Stimulated activated CD4-positive, alpha-beta T cell treated with anti-CD3 and anti-CD28 coated beads, TNF-alpha, amount 100 ng/mL, for 48 hours (primary cell): ENCODE results near the gene SFR1.

Source experiments
- DNase-seq, 3 donors: peaks; one replicate each; pipeline ENCODE4 v3.0.0-alpha.2; 2020; ENCODE audit warnings: low read depth in 3 of 3

SFR1 gene

DNA sequence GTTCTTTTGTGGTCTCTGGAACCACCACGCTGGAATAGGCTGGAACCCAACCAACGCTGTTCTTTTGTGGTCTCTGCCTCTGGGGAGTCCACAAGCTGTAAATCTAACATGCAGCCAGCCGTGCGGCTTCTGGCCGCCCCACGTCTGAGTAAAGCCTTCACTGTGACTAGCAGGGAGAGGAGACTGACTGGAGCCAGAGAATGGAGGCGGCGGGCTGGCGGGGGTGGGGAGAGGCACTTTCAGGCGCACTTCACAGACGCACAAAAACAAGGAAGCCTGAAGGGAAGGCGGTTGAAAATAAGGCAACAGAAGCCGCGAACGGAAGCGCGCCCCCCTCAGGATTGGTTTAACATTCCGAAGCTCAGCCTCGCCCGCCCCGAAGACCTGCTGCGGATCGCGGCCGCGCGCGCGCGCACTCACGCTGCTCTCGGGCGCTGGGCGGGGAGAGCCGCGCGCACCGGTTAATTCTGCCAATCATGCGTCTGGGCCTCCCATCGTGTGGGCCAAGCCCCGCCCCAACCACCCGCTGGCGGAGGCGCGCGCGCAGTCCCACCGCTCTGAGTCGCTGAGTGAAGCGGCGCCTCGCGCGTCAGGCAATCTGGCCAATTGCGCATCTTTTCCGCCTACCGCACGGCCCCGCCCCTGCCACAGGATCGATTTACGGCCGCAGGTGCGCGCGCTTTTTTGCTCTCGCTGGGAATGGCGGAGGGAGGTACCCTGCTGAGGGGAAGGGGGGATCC, at the start of gene SFR1:
Gene SFR1, plus strand, starts transcription at position 687 of the 740 bp plus-strand sequence. Its CDS starts 13 bp downstream, at position 700.
- peak; percentile 97 to 98 (median 97) for DNase-seq

DNA sequence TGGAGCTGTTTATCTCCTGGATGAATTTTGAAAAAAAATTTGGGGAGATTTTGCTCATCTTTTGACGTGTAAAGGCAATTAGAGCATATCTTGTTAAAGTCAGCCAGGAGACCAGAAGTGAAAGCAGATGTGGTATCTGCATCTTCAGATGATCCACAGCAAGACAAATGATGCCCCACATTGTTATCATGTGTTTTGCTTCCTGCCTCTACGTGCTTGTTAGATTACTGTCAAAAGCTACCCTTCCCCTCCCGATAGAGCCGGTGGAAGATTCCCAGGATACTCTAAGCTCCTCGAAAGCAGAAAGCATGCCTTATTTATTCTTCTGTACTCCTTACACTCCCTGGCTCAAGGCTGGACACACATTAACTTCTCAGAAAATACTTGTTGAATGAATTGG, 49.2 kb upstream of the SFR1 start:
- DNase-seq: no peak

DNA sequence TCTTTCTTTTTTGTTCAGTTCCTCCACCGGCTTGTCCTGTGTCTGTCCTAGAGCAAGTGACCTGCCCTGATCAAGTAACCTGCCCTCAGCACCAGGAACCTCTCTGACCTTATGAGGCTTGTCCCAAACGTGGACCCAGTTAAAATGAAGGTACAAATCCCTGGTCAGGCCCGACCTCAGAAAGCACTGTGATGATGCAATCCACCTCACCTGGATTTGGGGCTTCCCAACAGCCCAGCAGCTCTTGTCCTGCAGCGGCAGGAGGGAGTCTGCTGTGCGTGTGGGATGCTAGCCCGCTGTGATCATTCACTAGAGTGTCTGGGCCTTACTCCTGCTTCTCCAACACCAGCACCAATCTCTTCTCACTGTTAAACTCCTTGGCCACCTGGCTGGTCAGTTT, 47.5 kb upstream of the SFR1 start:
- no peak for DNase-seq

DNA sequence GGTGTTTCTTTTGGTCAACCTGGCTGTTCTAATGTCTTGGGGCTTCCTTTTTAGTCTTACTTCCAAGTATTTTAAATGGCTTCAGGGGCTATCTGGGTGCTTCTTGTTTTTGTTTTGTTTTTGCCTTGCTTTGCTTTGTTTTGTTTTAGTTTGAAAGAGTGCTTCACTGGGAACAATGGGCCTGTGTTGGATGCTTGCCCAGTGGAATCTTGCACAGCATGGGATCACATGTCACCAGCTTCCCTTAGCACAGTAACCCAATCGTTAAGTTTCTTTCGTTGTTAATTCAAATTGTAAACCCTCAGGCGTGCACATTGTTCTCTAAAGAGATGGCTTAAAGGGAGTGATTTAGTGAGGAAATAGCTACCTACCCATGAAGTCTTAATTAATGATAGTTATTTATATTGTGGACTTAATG, 45.2 kb upstream of the SFR1 start:
- DNase-seq: no peak

DNA sequence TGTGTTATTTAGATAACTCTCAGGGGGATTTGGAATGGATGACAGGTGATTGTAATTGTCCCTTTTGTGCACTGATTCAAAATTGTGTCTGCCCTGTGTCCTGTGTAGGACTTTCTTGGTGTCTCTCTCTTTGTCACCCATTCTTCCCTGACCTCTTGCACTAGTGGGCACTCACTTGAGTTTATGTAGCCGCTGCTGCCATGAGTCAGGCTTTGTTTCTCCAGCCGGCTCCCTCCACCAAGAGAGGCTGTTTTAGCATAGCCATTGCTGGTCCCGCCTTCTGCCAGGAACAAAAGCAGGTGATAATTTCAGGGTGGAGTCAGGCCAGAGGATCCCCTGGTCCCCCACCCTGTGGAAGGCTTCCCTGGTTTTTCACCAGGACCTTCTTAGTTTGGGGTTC, 44.7 kb upstream of the SFR1 start:
- no peak for DNase-seq

DNA sequence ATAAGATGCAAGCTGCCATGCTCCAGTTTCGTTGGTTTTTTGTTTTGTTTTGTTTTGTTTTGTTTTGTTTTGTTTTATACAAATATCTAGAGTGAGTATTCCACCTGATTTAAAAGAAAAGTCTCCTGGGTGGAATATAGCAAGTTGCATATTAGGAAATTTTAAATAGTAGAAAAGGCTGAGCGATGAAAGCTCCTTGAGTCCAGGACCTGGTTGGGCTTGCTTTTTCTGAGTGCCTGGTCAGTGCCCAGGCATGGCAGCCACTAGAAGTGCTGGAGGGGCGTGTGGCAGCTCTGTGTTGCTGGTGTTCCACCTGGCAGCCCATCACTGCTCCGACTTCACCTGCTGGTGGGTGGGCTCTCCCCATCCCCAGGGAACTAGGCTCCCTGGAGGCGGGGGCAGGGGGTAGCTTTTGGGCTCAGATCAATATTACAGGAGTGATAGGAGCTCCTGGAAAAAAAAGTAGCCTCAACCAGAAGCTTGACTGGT, 44.3 kb upstream of the SFR1 start:
- no peak for DNase-seq

- no peak for DNase-seq
Measured at GRCh38 chr10:104080762-104081161, 41.2 kb upstream of the SFR1 start.

GRCh38 chr10:104081998-104082397, 40.0 kb upstream of the SFR1 start:
- no peak for DNase-seq

GRCh38 chr10:104084482-104085142, 37.4 kb upstream of the SFR1 start:
- no peak for DNase-seq

GRCh38 chr10:104085801-104086400, 36.1 kb upstream of the SFR1 start, which contains the start of gene COL17A1:
Gene COL17A1, minus strand, starts transcription at chr10:104085880. Its CDS starts 5,207 bp downstream, at chr10:104080673.
- DNase-seq: no peak

DNA sequence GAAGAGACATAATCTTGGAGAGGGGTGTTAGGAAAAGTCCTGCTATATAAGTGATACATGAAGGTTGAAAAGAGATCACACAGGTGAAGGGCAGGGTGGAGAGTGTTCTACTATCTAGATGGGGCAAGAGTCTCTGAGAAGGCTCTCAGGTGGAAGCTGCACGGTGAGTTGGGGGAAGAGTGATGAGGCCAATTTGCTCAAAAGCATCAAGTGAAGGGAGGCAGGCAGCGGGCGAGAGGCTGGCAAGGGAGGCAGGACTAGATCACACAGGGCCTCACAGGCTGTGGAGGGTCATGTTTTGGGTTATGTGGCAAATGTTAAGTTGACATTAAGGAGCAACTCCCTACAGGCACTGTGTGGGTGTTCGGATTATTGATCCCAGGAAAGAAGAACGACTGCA, 33.7 kb upstream of the SFR1 start:
- DNase-seq: no peak

GRCh38 chr10:104089621-104090020, 32.4 kb upstream of the SFR1 start:
- DNase-seq: no peak

DNA sequence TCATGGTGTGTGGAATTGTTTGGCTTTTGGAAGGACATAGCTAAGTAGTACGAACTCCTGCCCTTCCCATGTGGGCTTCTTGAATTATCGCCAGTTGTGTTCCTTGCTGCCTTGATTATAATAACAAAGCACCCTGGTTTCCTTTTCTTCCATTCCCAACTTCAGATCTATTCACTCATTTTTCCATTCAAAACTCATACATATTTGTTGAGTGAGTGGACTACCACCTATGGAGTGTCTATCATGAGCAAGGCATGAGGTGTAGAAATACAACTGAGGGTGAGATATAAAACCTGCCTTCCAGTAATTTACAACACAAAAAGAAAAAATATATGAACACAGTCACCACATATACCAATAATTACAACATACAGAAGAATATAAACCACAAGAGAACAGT, 31.4 kb upstream of the SFR1 start:
- no peak for DNase-seq

DNA sequence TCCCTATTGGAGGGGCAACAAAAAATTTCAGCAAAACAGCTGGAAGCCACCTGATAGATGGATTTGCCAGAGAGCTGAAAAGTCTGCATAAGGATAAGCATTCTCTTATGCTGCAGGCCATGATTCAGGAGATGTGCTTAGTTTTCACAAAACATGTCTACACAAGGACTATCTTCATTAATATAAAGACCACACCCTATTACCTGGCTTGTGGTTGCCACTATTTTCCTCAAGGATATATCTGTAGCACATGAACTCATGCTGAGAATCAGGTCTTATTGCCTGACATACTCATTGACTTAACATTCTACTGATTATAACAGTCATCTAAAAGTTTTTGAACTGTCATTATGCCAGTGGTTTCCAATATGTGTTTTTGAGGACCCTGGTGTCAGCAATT, 29.2 kb upstream of the SFR1 start:
- no peak for DNase-seq

- no peak for DNase-seq
Measured at GRCh38 chr10:104096692-104097091, 25.3 kb upstream of the SFR1 start.

- no peak for DNase-seq
Measured at GRCh38 chr10:104098358-104098925, 23.5 kb upstream of the SFR1 start.

DNA sequence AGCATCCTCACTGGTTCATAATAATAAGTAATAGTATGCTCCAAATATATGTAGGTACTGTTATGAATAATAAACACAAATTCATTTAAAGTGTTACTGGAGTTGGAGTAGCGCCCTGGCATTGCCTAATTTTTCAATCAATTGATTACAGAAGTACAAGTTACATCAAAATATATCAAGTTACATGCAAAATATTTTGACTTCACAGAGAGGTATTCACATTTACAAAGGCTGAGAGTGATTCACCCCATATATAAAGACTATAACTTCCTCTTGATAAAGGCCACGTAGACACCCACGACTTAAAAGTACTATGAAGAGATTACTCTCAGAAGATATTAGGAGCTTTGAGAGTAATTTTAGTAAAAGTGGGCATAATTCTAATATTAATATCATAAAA, 22.7 kb upstream of the SFR1 start:
- no peak for DNase-seq

DNA sequence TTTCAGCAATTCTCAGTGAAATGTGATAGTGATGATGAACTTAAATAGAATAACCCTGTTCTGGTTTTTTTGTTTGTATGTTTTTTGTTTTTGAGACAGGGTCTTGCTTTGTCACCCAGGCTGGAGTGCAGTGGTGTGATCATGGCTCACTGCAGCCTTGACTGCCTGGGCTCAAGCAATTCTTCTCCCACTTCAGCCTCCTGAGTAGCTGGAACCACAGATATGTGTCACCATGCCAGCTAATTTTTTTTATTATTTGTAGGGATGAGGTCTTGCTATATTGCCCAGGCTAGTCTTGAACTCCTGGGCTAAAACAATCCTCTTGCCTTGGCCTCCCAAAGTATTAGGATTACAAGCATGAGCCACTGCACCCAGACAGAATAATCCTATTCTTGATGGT, 22.0 kb upstream of the SFR1 start:
- no peak for DNase-seq

DNA sequence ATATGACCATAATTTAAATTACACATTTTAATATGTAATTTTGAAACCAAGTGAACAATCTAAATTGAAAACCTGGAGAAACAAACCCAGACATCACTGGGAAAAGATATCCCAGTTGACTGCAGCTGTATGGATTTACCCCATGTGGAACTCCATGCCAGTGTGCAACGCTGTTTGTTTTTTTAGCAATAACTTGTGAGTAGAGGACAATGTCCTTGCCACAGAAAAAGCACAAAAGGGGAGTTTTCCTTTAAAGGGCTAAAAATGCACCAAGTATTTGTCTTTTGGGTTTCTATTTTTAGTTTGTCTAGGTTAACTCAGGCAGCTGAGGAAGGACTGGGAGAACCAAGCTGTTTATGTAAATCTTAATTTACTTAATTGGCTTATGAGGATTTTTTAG, 21.2 kb upstream of the SFR1 start:
- DNase-seq: no peak

GRCh38 chr10:104101902-104102301, 20.1 kb upstream of the SFR1 start:
- no peak for DNase-seq

- no peak for DNase-seq
Measured at GRCh38 chr10:104103956-104104355, 18.0 kb upstream of the SFR1 start.

GRCh38 chr10:104104418-104104817, 17.6 kb upstream of the SFR1 start:
- DNase-seq: no peak
